ENCODE data around the gene MSL1.

The MSL1 gene

DNA sequence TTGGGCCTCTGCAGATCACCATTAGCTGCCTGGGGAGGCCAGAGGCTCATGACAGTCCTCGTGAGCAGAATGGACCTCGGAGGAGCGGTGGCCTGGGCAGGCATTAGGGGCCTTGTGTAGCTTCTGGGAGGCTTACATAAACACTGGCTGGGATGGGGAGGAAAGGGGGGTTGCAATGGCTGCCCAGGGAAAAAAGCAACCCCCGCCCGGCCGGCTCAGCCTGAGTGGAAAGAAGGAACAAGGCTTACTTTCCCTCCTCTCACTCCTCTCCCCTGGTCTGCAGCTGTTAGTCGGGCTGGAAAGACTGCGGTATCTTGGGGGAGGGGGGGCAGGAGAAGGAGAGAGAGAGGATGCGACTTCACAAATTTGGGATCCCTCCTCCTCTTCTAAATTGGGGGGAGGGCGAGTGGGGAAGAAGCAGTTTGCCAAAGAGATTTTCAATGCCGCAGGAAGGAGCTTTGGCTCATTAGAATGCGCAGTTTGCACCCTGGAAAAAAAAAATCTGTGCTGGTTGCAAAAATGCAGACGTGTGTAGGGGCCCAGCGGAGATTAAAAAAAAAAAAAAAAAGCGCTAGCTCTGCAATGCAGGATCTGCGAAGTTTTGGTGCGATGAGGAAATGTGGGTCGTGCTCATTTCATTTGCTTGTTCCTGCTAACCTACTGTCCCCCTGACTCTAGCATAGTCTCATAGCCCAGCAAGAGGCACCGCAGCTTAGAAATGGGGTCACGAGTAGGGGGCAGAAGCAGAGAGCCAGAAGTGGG, 14.8 kb upstream of the MSL1 start:
- no peak for DNase-seq

DNA sequence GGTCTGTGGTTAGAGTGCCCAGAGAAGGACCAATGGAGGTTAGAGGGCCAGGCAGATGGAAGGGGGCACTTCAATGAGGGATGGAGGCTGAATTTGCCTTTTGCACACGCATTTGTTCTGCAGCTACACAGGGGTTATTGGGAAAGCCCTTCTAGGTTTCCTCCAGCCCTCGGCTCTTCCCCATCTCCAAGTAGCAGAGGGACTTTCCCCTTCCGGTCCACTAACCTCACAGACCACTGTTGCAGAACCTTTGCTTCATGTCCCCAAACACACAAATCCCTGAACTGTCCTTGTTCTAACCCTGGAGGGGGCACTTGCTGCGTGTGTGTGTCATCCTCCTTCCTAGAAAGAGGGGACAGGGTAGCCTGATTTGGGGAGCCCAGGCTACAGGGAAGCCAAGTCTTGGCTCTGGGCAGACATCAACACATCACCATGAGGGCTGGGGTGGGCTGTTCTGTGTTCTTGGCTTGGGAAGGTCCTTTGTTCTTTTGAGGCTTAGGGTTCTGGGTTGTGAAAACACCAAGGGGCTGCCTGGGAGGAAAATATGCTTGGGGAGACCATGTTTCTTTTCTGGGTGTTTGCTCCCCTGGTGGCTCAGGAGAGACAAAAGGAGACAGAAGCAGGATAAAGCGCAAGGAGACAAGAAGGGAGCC, 14.1 kb upstream of the MSL1 start:
- DNase-seq: peak; percentile 13

DNA sequence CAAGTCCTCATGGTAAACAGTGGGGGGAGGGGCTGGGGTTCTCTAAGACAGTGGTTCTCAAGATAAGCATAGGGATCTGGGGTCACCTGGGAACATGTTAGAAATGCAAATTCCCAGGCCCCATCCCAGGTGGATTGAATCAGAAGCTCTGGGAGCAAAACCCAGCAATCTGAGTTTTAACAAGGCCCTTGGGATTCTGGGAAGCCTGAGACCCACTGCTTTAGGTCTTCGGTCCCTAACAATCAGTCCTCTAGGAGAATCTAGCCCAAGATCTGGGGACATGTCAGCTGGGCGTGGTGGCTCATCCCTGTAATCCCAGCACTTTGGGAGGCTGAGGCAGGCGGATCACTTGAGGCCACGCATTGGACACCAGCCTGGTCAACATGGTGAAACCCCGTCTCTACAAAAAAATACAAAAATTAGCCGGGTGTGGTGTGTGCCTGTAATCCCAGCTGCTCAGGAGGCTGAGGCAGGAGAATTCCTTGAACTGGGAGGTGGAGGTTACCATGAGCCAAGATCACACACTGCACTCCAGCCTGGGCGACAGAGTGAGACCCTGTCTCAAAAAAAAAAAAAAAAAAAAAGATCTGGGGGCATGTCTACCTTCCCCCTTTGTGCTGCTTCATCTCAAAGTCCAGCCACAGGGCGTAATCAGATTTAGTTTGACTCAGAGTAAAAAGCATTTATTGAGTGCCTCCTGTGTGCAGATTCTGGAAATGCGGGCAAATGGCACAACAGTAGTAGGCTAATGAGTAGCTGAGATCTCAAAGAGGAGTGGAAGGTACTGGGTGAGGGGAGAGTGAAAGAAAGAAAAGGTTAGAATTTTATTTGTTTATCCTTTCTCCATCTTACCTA, 12.6 kb upstream of the MSL1 start:
- DNase-seq: peak; percentile 32

DNA sequence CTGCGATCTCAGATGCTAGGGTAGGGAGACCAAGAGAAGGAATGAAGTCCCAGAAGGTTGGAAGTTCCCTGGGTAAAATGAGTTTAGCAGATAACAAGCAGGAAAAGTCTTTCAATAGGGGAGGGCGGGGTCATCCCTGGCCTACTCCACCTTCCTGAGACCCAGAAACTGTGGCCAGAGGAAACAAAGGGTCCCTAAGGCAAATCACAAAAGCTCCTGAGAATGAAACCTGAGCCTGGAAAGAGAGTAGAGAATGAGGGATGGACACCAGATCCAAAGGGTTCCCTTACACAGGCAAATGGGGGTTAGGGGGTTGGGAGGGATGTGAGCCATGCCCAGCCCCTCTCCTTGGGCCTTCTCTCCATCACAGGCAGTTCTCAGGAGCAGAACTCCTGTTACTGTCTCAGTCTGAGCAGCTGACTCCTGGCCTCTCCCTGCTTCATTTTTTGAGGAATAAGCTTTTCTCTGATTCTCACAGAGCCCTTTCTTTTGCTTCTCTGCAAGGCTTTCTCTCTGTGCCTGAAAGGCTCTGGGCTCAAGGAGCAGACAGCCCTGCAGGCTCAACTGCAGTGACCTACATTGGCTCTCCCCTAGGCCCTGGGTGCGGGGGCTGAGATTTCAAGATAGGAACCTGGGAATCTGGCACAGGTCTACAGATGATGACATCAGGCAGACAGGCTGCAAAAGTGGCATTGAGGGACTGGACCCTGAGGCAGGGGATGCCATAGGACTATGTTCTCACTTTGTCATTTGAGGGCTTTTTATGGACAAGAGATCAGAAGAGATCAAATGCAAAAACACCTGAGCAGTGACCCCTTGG, 11.5 kb upstream of the MSL1 start:
- no peak for DNase-seq

DNA sequence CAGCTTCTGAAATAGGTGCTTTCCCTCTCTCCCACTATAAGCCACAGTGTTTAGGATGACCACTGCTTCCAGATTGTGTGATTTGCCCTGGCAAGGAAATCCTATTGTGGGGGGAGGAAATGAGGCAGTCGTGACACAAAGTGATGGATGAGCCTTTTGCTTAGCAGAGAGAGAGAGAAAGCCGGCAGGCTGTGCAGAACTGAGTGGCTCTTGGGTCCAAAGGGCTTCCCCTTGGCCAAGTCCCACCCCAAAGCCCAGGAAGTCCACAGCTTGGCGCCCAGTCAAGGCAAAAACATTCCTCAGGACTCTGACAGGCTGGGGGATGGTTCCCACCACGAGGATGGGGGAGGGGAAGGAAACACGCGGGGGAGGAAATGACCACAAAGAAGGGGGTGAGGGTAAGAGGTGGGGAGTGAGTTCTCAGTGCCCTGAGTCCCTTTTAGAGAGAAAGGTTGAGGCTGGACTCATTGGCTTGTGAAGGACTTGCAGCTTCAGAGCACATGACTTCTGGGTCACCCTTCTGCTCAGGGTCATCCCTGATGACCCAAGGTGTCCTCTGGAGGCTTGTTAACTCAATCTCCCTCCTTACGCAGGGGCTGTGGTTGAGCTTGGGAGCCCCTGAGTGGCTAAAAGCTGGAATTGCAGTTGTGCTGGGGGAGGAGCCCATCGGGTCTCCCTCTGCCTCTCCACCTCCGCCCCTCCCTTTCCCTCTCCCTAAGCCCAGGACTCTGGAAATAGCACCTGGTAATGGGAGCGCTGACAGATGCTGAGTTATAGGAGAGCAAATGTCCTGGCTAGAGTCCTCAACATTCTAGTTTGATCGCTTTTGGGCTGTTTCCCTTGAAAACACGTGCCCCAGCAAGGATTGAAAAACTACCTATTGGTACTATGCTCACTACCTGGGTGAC, 10.3 kb upstream of the MSL1 start:
- DNase-seq: peak; percentile 86

- DNase-seq: no peak
Observed at GRCh38 chr17:40112191-40112711, 9.5 kb upstream of the MSL1 start.

GRCh38 chr17:40112718-40113109, 9.1 kb upstream of the MSL1 start:
- DNase-seq: no peak

DNA sequence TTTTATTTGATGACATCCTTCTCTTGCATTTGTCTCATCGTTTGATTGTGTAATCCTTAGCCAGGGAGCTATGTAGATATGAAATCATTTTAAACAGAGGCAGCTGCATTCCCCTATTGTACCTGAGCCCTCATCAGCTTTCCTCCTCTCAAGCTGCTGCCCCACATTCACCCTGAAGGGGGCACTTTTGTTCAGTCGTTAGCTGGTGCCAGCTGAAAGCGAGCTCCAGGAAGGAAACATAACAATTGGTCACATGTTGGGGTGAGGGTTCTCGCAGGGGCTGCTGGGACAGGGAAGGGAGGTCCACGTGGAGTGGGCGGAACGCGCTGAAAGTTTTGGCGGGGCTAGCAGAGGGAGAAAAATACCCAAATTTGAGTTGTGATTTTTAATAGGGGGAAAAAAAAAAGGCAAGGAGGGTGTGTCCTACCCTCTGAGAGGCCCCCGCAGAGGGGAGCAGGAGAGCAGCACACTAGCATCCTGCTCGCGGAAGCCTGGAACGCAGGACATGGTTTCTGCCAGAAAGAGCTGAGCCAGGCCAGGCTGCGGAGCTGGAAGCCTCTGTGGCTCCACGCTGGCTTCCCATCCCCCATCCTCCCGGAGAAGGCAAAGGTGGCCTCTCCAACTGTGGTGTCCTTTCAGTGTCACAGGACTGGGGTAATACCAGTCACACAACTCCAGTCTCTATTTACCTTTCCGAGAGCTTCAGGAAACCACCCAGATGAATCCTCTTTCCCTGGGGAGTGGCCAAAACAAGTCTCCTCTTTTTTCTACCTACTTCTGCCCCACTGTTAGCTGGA, 8.5 kb upstream of the MSL1 start:
- peak; percentile 98 for DNase-seq

GRCh38 chr17:40113907-40114245, 7.9 kb upstream of the MSL1 start:
- DNase-seq: no peak

- no peak for DNase-seq
Observed at GRCh38 chr17:40115101-40115436, 6.7 kb upstream of the MSL1 start.

- peak; percentile 39 for DNase-seq
Observed at GRCh38 chr17:40122136-40122998, 596 bp downstream of the MSL1 start.

DNA sequence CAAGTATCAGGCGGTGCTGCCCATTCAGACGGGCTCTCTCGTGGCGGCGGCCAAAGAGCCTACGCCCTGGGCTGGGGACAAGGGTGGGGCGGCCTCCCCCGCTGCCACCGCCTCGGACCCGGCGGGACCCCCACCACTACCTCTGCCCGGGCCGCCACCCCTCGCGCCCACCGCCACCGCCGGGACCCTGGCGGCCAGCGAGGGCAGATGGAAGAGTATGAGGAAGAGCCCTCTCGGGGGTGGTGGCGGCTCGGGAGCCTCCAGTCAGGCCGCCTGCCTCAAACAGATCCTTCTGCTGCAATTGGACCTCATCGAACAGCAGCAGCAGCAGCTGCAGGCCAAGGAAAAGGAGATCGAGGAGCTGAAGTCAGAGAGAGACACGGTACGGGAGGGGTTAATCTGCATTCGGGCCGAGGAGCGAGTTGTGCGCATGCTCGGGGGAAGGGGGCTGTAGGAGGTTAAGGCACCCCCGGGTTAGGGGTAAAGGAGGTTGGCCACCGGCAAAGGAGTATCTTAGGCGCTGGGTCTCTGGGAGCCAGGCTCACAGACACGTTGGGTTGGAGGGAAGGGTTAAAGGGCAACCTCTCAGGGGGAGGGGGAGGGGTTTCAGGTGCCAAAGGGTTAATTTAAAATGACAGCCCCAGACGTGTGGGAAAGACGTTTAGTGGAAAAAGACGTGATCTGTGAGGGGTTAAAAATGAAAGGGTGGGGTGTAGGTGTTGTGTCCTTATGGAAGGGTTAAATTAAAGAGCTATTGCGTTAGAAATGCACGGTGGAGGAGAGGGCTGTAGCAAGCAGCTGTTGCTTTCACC, 1.4 kb downstream of the MSL1 start:
- peak; percentile 74 for DNase-seq

GRCh38 chr17:40123811-40124114, 2.0 kb downstream of the MSL1 start:
- DNase-seq: no peak

DNA sequence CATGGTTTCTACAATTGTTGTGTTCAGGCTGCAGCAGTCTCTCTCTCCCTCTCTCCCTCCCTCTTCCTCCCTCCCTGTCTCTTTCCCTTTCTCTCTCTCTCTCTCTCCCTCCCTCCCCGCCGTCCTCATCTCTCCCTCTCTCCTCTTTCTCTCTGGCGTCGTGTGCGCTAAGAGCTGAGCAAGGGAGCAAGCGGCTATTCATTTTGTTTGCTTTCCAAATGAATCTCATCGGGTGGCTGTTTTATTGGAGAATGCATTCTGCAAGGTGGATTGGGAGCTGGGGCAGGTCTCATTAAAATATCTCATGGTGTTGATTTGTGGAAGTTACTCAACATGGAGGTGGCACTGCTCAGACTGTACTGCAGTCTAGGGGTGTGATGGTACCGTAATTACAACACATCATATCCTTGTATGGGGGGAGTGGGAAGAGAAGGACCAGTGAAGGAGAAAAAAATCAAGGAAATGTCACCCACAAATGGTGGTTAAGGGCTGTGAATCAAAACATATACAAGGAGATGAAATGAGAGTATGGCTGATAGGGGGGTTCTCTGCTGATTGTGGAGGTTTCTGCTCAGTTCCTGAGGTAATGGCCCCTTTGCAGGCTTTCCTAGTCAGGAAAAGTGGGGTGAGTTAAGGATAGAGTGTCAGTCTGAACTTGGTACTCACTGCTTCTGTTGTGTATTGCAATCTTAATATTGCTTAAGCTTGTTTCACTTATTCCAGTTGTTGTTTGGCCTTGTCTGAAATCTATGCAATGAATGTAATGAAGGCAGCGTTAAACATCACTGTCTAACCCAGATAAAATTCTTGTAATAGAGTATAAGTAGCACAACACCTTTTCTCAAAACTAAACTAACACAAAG, 2.7 kb downstream of the MSL1 start:
- DNase-seq: peak; percentile 26

- DNase-seq: no peak
Observed at GRCh38 chr17:40129498-40129897, 7.7 kb downstream of the MSL1 start.

DNA sequence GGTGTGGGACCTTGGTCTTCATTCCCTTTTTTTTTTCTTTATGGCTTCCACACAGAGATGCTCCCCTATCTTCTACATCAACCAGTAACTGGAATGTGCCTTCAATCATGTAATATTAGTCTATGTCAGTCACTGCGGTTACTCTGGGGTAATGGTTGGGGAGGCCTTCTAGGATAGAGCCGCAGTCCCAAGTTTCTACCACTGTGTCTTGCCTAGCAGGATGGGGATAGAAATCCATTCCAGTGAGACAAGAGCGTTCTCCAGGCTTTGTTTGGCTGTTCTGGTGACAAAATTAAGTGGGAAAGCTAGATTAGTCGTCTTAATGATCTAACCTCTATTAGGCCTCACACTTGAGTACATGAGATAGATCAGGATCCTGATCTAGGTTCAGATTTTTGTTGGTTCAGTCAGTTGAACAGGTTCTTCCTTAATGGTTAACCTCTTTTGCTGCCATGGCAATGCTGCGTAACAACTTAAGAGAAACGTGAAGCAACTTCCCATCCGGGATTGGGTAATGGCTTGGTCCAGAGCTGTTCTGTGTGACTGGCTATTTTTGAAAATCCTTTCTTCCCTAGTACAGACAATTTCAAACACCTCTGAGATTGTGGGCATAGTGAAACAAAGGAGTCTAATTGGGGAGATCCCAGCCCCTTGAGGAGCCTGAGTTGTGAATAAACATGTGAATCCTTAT, 8.7 kb downstream of the MSL1 start:
- DNase-seq: no peak

DNA sequence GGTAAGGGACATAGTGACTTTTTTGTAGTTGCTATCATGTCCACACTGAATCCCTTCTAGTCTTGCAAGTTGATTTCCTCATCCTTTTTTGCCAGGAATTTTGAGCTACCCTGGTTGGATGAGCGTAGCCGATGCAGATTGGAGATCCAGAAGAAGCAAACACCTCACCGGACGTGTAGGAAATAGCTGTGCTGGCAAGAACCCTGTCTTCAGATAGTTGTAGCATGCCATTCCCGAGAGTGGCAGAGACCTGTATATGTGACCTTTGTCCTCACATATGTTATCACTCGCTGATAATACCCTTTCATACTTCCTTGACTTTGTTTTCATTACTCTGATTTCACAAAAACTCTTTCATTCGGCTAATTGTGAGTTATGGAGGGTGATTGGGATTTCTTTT, 12.4 kb downstream of the MSL1 start:
- DNase-seq: no peak

DNA sequence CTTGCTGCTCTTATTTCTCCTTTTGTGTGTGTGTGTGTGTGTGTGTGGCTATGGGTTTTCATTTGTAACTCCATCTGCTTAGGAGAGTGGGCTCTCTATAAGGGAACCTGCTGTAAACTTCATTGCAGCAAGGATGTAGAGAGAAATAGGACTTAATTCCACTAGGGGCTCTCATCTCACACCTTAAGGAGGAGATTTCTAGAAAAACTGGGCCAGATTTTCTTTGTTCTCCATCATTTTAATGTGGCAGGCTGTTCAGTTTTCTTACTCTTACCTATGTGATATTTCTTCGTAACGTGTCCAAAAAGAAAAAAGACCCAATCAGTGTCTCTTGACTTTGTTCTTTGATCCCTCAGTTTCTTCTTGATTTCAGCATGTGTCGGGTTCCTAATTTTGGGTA, 14.0 kb downstream of the MSL1 start:
- no peak for DNase-seq

Data from activated CD4-positive, alpha-beta T cell treated with anti-CD3 and anti-CD28 coated beads, Interleukin-10, Interleukin-2, amounts not matched to agents 100 ng/mL and 50 ng/mL, durations not matched to agents 16 hours and 8 hours (primary cell).